HCT116 (cell line): Measurements from ENCODE around the gene LPIN1. TPM values are rescaled to one million over a fixed set of nuclear protein-coding genes. Genes with fewer than 3 reads are reported as not detected.

Experiments
- ATAC-seq: fragments of 200-7000 bp; cut with Tn5 transposase; 2 replicates; pipeline ENCODE4 v1.9.1; 2020; ENCODE audit warnings: mild to moderate bottlenecking, moderate library complexity
- BruUV-seq: library from RNA; stranded (reverse); fragments of 400-500 nt; replicated peaks from 2 replicates; lab custom pipeline; 2021; lab: Mats Ljungman, UMichigan
- CTCF ChIA-PET: fragments of 300-600 bp; sonication (Branson Sonifier 250); formaldehyde crosslinking; loops from one replicate; lab custom pipeline; 2021; ENCODE audit warnings: antibody characterized with exemption; lab: Charles Lee
- POLR2A ChIA-PET: fragments of 300-600, 350-600 bp; sonication (Branson Sonifier 250); formaldehyde crosslinking; loops from one replicate; lab custom pipeline; 2021; ENCODE audit warnings: antibody characterized with exemption; lab: Charles Lee
- RAD21 ChIA-PET, 2 experiments: fragments of 300-600 bp; sonication (Branson Sonifier 250); formaldehyde crosslinking; loops; one replicate each; lab custom pipeline; 2023; ENCODE audit warnings: low total read pairs in 2 of 2; ENCODE audit not compliant: uncharacterized antibody in 2 of 2, unreplicated experiment in 2 of 2, low non-redundant PET in 1 of 2; lab: Charles Lee
- DNase-seq: peaks from one replicate; pipeline ENCODE4 v3.0.0-alpha.2; 2010; ENCODE audit warnings: low read depth, low spot score
- H2AFZ ChIP-seq: fragments of 200-600 bp; shearing (Covaris generic), sonication (generic); 2 replicates; pipeline ENCODE4 v1.6.1; 2017; ENCODE audit warnings: low read depth, mixed run types, mixed read lengths, antibody characterized with exemption, low read length; ENCODE audit not compliant: poor library complexity, severe bottlenecking
- H3K27ac ChIP-seq: 2 replicates; pipeline ENCODE4 v1.5.1; 2012; ENCODE audit warnings: low read depth, low read length
- H3K27me3 ChIP-seq: fragments of 200-600 bp; sonication (generic); 2 replicates; pipeline ENCODE4 v1.6.1; 2016; ENCODE audit warnings: mixed run types, low read length, mixed read lengths; ENCODE audit not compliant: insufficient read depth
- H3K36me3 ChIP-seq, 2 experiments: fragments of 200-500 bp in 1 of 2; fragments of 200-600 bp in 1 of 2; sonication (Bioruptor generic) in 1 of 2; sonication (generic) in 1 of 2; 2 replicates each; pipeline versions ENCODE4 v1.5.1 to v1.6.1; 2014 to 2016; ENCODE audit warnings: low read length in 2 of 2, inconsistent platforms in 1 of 2, mixed read lengths in 1 of 2, mixed run types in 1 of 2; ENCODE audit not compliant: insufficient read depth in 2 of 2, control insufficient read depth in 1 of 2
- H3K4me1 ChIP-seq, 2 experiments: fragments of 200-600 bp in 1 of 2; sonication (generic) in 1 of 2; 2 replicates each; pipeline versions ENCODE4 v1.5.1 to v1.6.1; 2012 to 2017; ENCODE audit warnings: low read length in 2 of 2, inconsistent platforms in 1 of 2, mild to moderate bottlenecking in 1 of 2, mixed read lengths in 1 of 2, mixed run types in 1 of 2, moderate library complexity in 1 of 2; ENCODE audit not compliant: insufficient read depth in 2 of 2, control insufficient read depth in 1 of 2
- H3K4me2 ChIP-seq: fragments of 200-600 bp; sonication (generic); 2 replicates; pipeline ENCODE4 v1.6.1; 2017; ENCODE audit warnings: mixed run types, low read length, mixed read lengths
- H3K4me3 ChIP-seq, 2 experiments: fragments of 200-600 bp in 1 of 2; sonication (generic) in 1 of 2; replicated peaks in 1 of 2; 2 replicates each; pipeline ENCODE4 v1.5.1; 2011 to 2016; ENCODE audit warnings: low read length in 2 of 2, control low read depth in 1 of 2, low read depth in 1 of 2, mild to moderate bottlenecking in 1 of 2, mixed read lengths in 1 of 2, mixed run types in 1 of 2
- H3K79me2 ChIP-seq: fragments of 200-600 bp; sonication (generic); 2 replicates; pipeline ENCODE4 v1.6.1; 2017; ENCODE audit warnings: mild to moderate bottlenecking, mixed run types, low read length, moderate library complexity, mixed read lengths; ENCODE audit not compliant: insufficient read depth
- H3K9ac ChIP-seq: fragments of 200-600 bp; sonication (generic); 2 replicates; pipeline ENCODE4 v1.6.1; 2016; ENCODE audit warnings: low read length, mixed read lengths
- H3K9me2 ChIP-seq: fragments of 200-600 bp; sonication (generic), shearing (Covaris generic); 2 replicates; pipeline ENCODE4 v1.6.1; 2017; ENCODE audit warnings: mixed run types, mild to moderate bottlenecking, moderate library complexity; ENCODE audit not compliant: insufficient read depth
- H3K9me3 ChIP-seq, 2 experiments: fragments of 200-500 bp in 1 of 2; fragments of 200-600 bp in 1 of 2; sonication (Bioruptor generic) in 1 of 2; sonication (generic) in 1 of 2; 2 replicates each; pipeline ENCODE4 v1.6.1; 2014 to 2017; ENCODE audit warnings: low read length in 2 of 2, mixed read lengths in 2 of 2, inconsistent platforms in 1 of 2, low read depth in 1 of 2, mild to moderate bottlenecking in 1 of 2, mixed run types in 1 of 2, moderate library complexity in 1 of 2; ENCODE audit not compliant: control insufficient read depth in 1 of 2, insufficient read depth in 1 of 2
- H4K20me1 ChIP-seq: fragments of 200-600 bp; sonication (generic), shearing (Covaris generic); 2 replicates; pipeline ENCODE4 v1.6.1; 2017; ENCODE audit warnings: mixed run types, mild to moderate bottlenecking, moderate library complexity; ENCODE audit not compliant: insufficient read depth
- CBX3 ChIP-seq: IDR thresholded peaks from 2 replicates; pipeline ENCODE4 v1.6.1; 2012; ENCODE audit warnings: low read depth
- CEBPB ChIP-seq: IDR thresholded peaks from 2 replicates; pipeline ENCODE4 v1.6.1; 2012; ENCODE audit warnings: low read depth
- EGR1 ChIP-seq: IDR thresholded peaks from 2 replicates; pipeline ENCODE4 v1.6.1; 2012; ENCODE audit warnings: low read depth
- EZH2phosphoT487 ChIP-seq: fragments of 200-600 bp; IDR thresholded peaks from 2 replicates; pipeline ENCODE4 v1.6.1; 2018; ENCODE audit warnings: antibody characterized with exemption, borderline replicate concordance
- POLR2A ChIP-seq: IDR thresholded peaks from 2 replicates; pipeline ENCODE4 v1.7.0; 2011; ENCODE audit warnings: borderline replicate concordance; ENCODE audit not compliant: insufficient read depth, insufficient read length; ENCODE audit errors: extremely low read depth
- POLR2AphosphoS5 ChIP-seq: IDR thresholded peaks from 2 replicates; pipeline ENCODE4 v1.6.1; 2011; ENCODE audit warnings: mild to moderate bottlenecking, low read depth, low read length, moderate library complexity
- RAD21 ChIP-seq: IDR thresholded peaks from 2 replicates; pipeline ENCODE4 v1.6.1; 2012; ENCODE audit warnings: low read depth, mild to moderate bottlenecking
- SIN3A ChIP-seq: IDR thresholded peaks from 2 replicates; pipeline ENCODE4 v1.6.1; 2012; ENCODE audit warnings: low read depth
- SP1 ChIP-seq: IDR thresholded peaks from 2 replicates; pipeline ENCODE4 v1.6.1; 2012; ENCODE audit warnings: low read depth
- SRF ChIP-seq: IDR thresholded peaks from 2 replicates; pipeline ENCODE4 v1.6.1; 2012; ENCODE audit warnings: low read depth
- TCF7L2 ChIP-seq: IDR thresholded peaks from 2 replicates; pipeline ENCODE4 v1.7.0; 2011; ENCODE audit warnings: borderline replicate concordance, inconsistent platforms; ENCODE audit not compliant: insufficient read depth, insufficient read length; ENCODE audit errors: extremely low read depth
- YY1 ChIP-seq: IDR thresholded peaks from 2 replicates; pipeline ENCODE4 v1.6.1; 2011; ENCODE audit warnings: low read length, low read depth, moderate library complexity, mild to moderate bottlenecking; ENCODE audit not compliant: insufficient replicate concordance; ENCODE audit errors: extremely low read depth
- ZFX ChIP-seq: fragments of 450-650 bp; IDR thresholded peaks from 2 replicates; pipeline ENCODE4 v1.6.1; 2017
- ZNF274 ChIP-seq: fragments of 200-500 bp; sonication (Bioruptor generic); IDR thresholded peaks from 2 replicates; pipeline ENCODE4 v1.6.1; 2014; ENCODE audit warnings: mild to moderate bottlenecking, low read depth, low read length, inconsistent platforms
- intact Hi-C: fragments of 100-400 bp; cut with micrococcal nuclease; formaldehyde crosslinking; loops from 2 replicates; pipeline ENCODE4 v1.10.0; 2022
- total RNA-seq: library from RNA; stranded (reverse); gene quantifications from one replicate; pipeline ENCODE4 v1.2.1, GENCODE V29; 2021; ENCODE audit not compliant: unreplicated experiment
- TF ChIP-seq, protein P1 (sequence below), 3 experiments: fragments of 200-600 bp in 1 of 3; sonication (generic) in 1 of 3; IDR thresholded peaks in 2 of 3; conservative IDR thresholded peaks in 1 of 3; 2 replicates each; pipeline ENCODE4 v1.5.1; 2012 to 2017; ENCODE audit warnings: low read depth in 2 of 3, low read length in 2 of 3, antibody characterized with exemption in 1 of 3, borderline replicate concordance in 1 of 3, control low read depth in 1 of 3, mild to moderate bottlenecking in 1 of 3, mixed read lengths in 1 of 3, mixed run types in 1 of 3, moderate library complexity in 1 of 3; ENCODE audit not compliant: insufficient read depth in 1 of 3

The LPIN1 gene
- total RNA-seq, 1 experiment from 2014 or later = 16.7 TPM

GRCh38 chr2:11876436-11876835, 130.0 kb downstream of the LPIN1 start:
- Histone ChIP-seq H3K9me3 (no peaks in the 10 kb centered on the region), H3K4me2 (no peak overlapping the region), H3K27ac (no peak overlapping the region), H3K4me1 (no peaks in the 10 kb centered on the region), H4K20me1 (no peaks in the 10 kb centered on the region), H3K79me2 (no peaks in the 10 kb centered on the region), H3K9ac (no peak overlapping the region), H3K36me3 (no peaks in the 10 kb centered on the region), H3K4me3 (no peak overlapping the region), H2AFZ (no peak overlapping the region), H3K27me3 (peaks cover 5% of the 10 kb centered on the region; the same call in 1 of the 2 replicates), H3K9me2 (no peaks in the 10 kb centered on the region)
- ATAC-seq (no peak), DNase-seq (no peak)
- RAD21 ChIA-PET = no interaction called here
- POLR2A ChIA-PET = no interaction called here
- no peak for TF ChIP-seq YY1
- no peak for TF ChIP-seq TCF7L2
- TF ChIP-seq CEBPB = no peak
- TF ChIP-seq EGR1 = no peak
- TF ChIP-seq POLR2AphosphoS5 = no peak
- TF ChIP-seq SIN3A = no peak
- no peak for TF ChIP-seq EZH2phosphoT487
- TF ChIP-seq SP1 = no peak
- no peak for TF ChIP-seq RAD21
- TF ChIP-seq, protein P1, sequence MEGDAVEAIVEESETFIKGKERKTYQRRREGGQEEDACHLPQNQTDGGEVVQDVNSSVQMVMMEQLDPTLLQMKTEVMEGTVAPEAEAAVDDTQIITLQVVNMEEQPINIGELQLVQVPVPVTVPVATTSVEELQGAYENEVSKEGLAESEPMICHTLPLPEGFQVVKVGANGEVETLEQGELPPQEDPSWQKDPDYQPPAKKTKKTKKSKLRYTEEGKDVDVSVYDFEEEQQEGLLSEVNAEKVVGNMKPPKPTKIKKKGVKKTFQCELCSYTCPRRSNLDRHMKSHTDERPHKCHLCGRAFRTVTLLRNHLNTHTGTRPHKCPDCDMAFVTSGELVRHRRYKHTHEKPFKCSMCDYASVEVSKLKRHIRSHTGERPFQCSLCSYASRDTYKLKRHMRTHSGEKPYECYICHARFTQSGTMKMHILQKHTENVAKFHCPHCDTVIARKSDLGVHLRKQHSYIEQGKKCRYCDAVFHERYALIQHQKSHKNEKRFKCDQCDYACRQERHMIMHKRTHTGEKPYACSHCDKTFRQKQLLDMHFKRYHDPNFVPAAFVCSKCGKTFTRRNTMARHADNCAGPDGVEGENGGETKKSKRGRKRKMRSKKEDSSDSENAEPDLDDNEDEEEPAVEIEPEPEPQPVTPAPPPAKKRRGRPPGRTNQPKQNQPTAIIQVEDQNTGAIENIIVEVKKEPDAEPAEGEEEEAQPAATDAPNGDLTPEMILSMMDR (IDR thresholded peaks at IDR 0.05 in 2 of 3, conservative IDR thresholded peaks at IDR 0.05 in 1 of 3; ENCODE audit: borderline replicate concordance in 1 of 3, insufficient read depth in 1 of 3, low read depth in 2 of 3, low read length in 2 of 3) = no peak
- no peak for TF ChIP-seq ZFX
- TF ChIP-seq SRF = no peak
- TF ChIP-seq CBX3 = no peak
- TF ChIP-seq POLR2A = no peak
- TF ChIP-seq ZNF274 = no peak
- intact Hi-C loops = no loop called here
- CTCF ChIA-PET = no interaction called here
- no TSS peak for BruUV-seq
